Stimulated activated CD8-positive, alpha-beta memory T cell treated with anti-CD3 and anti-CD28 coated beads, Interleukin-15, amount 100 ng/mL, for 24 hours (primary cell): Measurements from ENCODE around the gene EPB41L3.

Experiments used
- DNase-seq: peaks from one replicate; pipeline ENCODE4 v3.0.0-alpha.2; 2020; ENCODE audit warnings: low read depth

Gene EPB41L3

GRCh38 chr18:5451871-5452270 lies 91.9 kb downstream of the EPB41L3 start:
- no peak for DNase-seq

- DNase-seq = no peak
Observed at GRCh38 chr18:5451150-5451549, 92.6 kb downstream of the EPB41L3 start.

GRCh38 chr18:5449858-5450509 lies 93.8 kb downstream of the EPB41L3 start:
- no peak for DNase-seq

- DNase-seq = no peak
Observed at GRCh38 chr18:5447442-5447841, 96.4 kb downstream of the EPB41L3 start.

GRCh38 chr18:5444847-5445246 lies 99.0 kb downstream of the EPB41L3 start:
- DNase-seq = no peak

- DNase-seq = no peak
Observed at GRCh38 chr18:5444269-5444668, 99.5 kb downstream of the EPB41L3 start.

GRCh38 chr18:5439986-5440696 lies 103.7 kb downstream of the EPB41L3 start:
- DNase-seq = no peak

GRCh38 chr18:5434425-5434824 lies 109.4 kb downstream of the EPB41L3 start:
- no peak for DNase-seq

- DNase-seq = no peak
Observed at GRCh38 chr18:5431836-5432575, 111.8 kb downstream of the EPB41L3 start.

- DNase-seq = no peak
Observed at GRCh38 chr18:5430131-5430530, 113.7 kb downstream of the EPB41L3 start.

- no peak for DNase-seq
Observed at GRCh38 chr18:5429681-5430080, 114.1 kb downstream of the EPB41L3 start.

- DNase-seq = no peak
Observed at GRCh38 chr18:5425721-5426120, 118.1 kb downstream of the EPB41L3 start.

- no peak for DNase-seq
Observed at GRCh38 chr18:5424903-5425664, 118.7 kb downstream of the EPB41L3 start.

- no peak for DNase-seq
Observed at GRCh38 chr18:5422626-5423025, 121.2 kb downstream of the EPB41L3 start.

- no peak for DNase-seq
Observed at GRCh38 chr18:5421981-5422380, 121.8 kb downstream of the EPB41L3 start.

- no peak for DNase-seq
Observed at GRCh38 chr18:5420906-5421305, 122.9 kb downstream of the EPB41L3 start.

GRCh38 chr18:5419601-5420000 lies 124.2 kb downstream of the EPB41L3 start:
- no peak for DNase-seq

GRCh38 chr18:5419030-5419429 lies 124.8 kb downstream of the EPB41L3 start:
- no peak for DNase-seq

GRCh38 chr18:5417342-5417741 lies 126.5 kb downstream of the EPB41L3 start:
- no peak for DNase-seq

- no peak for DNase-seq
Observed at GRCh38 chr18:5416112-5416511, 127.7 kb downstream of the EPB41L3 start.

- no peak for DNase-seq
Observed at GRCh38 chr18:5415665-5416064, 128.1 kb downstream of the EPB41L3 start.

GRCh38 chr18:5415031-5415430 lies 128.8 kb downstream of the EPB41L3 start:
- no peak for DNase-seq
